Measurements from ENCODE around the gene CYP4V2. TPM values are rescaled to one million over a fixed set of nuclear protein-coding genes. Genes with fewer than 3 reads are reported as not detected.
"Not testable (repeated sequence)": the region's sequence is repeated elsewhere in the genome, so short reads cannot be mapped to it uniquely, and the experiment has no call there.

CYP4V2 gene
- total RNA-seq, 2 experiments from 2014 or later, result 18.3 to 19.2 TPM

- no peak for DNase-seq
Measured at GRCh38 chr4:186227221-186227620, 35.9 kb downstream of the CYP4V2 start, which contains the start of gene KLKB1. KLKB1 (plus strand) TSS chr4:186227507; CDS start chr4:186228196, 689 bp downstream.

DNA sequence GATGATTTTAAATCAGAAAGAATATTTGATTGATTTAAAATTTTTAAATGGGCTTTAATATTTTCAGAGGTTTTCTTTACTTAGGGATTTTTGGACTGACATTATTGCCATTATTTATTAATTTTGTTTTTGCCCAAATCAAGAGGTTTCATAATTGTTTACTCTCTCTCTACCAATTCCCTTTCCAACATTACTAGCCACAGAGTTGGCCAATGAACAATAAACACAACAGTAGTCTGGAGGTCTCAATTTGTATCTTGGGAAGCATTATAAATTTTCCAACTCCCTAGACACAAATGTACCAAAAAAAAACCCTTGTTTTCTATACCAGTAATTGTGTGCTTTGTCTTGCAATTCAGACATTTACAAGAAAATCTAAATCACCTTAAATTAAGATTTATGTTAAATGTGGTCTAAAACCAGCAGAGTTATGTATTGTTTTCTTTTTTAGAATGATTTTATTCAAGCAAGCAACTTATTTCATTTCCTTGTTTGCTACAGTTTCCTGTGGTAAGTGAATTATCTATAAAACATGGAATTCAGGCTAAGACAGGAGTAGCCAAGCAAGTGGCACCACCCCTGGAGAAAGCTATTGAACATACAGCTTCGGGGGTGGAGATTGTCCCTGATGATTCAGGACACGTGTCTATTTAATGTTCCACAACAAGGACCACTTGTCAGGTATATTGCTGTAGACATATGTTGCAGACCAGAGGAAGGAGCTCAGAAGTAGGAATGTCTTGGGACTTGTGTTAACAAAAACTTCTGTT lies 36.6 kb downstream of the CYP4V2 start:
- Mint-ChIP-seq H3K4me3 (no peak overlapping the region), H3K4me1 (no peaks in the 10 kb centered on the region), H3K27ac (no peak overlapping the region), H3K27me3 (no peaks in the 10 kb centered on the region), H3K36me3 (no peaks in the 10 kb centered on the region), H3K9me3 (peaks cover 9% of the 10 kb centered on the region)
- DNase-seq (no peak), ATAC-seq (ENCODE audit: low read depth) (no peak)
- POLR2A ChIA-PET, result no interaction called here

More at GRCh38 chr4:186227221-186227620, 35.9 kb downstream of the CYP4V2 start, which contains the start of gene KLKB1:
- Mint-ChIP-seq H3K4me1 (no peaks in the 10 kb centered on the region), H3K36me3 (no peaks in the 10 kb centered on the region), H3K9me3 (peaks cover 9% of the 10 kb centered on the region), H3K27me3 (peaks cover under 1% of the 10 kb centered on the region), H3K27ac (no peak within 1 kb of the TSS), H3K4me3 (no peak within 1 kb of the TSS)
- ATAC-seq (ENCODE audit: low read depth), result no peak
- POLR2A ChIA-PET, result no interaction called here

GRCh38 chr4:186228514-186228894 lies 37.1 kb downstream of the CYP4V2 start:
- Mint-ChIP-seq H3K27me3 (no peaks in the 10 kb centered on the region), H3K4me1 (no peaks in the 10 kb centered on the region), H3K4me3 (no peak overlapping the region), H3K9me3 (peaks cover 5% of the 10 kb centered on the region), H3K36me3 (no peaks in the 10 kb centered on the region), H3K27ac (no peak overlapping the region)
- no peak for DNase-seq
- POLR2A ChIA-PET, result no interaction called here
- ATAC-seq (ENCODE audit: low read depth), result no peak

DNA sequence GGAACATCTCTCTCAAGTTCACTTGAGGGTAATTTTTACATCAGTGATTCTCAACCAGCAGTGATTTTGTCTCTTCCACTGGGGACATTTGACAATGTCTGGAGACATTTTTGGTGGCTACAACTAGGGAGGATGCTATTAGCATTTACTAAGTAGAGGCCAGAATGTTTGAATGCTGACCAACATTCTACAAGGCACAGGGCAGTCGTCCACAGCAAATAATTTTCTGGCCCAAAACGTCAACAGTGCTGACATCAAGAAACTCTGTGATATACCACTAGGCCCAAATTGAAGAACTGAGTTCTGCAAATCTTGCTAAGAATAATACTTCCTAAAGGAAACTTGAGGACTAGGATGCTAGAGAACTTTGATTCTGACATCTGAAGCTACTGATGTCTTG lies 43.0 kb downstream of the CYP4V2 start:
- Mint-ChIP-seq H3K27me3 (no peaks in the 10 kb centered on the region), H3K4me3 (no peak overlapping the region), H3K36me3 (no peaks in the 10 kb centered on the region), H3K27ac (no peak overlapping the region), H3K4me1 (no peaks in the 10 kb centered on the region), H3K9me3 (no peaks in the 10 kb centered on the region)
- ATAC-seq (ENCODE audit: low read depth) (no peak), DNase-seq (no peak)
- POLR2A ChIA-PET, result no interaction called here

GRCh38 chr4:186236126-186236525 lies 44.8 kb downstream of the CYP4V2 start:
- Mint-ChIP-seq H3K36me3 (no peaks in the 10 kb centered on the region), H3K4me1 (no peaks in the 10 kb centered on the region)

DNA sequence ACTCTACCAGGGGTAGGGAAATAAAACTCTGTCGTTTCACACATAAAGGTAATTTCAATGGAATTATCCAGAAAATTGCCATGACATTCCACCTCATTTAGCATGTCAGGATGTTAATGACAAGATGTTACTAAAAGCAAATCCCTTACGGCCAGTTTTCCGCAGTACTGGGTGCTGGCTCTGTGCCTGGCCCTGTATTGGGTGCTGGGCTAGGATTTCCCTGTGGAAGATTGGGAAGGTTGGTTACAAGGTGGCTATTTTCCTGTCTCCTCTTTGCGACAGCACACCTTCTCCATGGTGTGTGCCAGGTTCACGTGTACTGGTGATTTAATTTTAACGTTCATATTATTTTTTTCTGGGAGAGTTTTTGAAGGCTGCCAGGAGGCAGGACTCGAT lies 49.1 kb downstream of the CYP4V2 start:
- ATAC-seq (ENCODE audit: low read depth) (no peak), DNase-seq (no peak)
- Mint-ChIP-seq H3K27me3 (no peaks in the 10 kb centered on the region), H3K27ac (no peak overlapping the region), H3K4me3 (no peak overlapping the region), H3K36me3 (no peaks in the 10 kb centered on the region), H3K9me3 (no peaks in the 10 kb centered on the region), H3K4me1 (no peaks in the 10 kb centered on the region)
- POLR2A ChIA-PET, result no interaction called here

More at GRCh38 chr4:186236126-186236525, 44.8 kb downstream of the CYP4V2 start:
- POLR2A ChIA-PET, result no interaction called here
- ATAC-seq (ENCODE audit: low read depth), result no peak
- H3K27me3 Mint-ChIP-seq, result no peaks in the 10 kb centered on the region
- H3K4me3 Mint-ChIP-seq, result no peak overlapping the region
- H3K9me3 Mint-ChIP-seq, result no peaks in the 10 kb centered on the region
- no peak for DNase-seq
- H3K27ac Mint-ChIP-seq, result no peak overlapping the region

- Mint-ChIP-seq H3K4me1 (no peaks in the 10 kb centered on the region), H3K27me3 (no peaks in the 10 kb centered on the region), H3K9me3 (peaks cover 2% of the 10 kb centered on the region), H3K36me3 (no peaks in the 10 kb centered on the region), H3K4me3 (no peak overlapping the region), H3K27ac (no peak overlapping the region)
- ATAC-seq (ENCODE audit: low read depth), result no peak
- POLR2A ChIA-PET, result no interaction called here
- DNase-seq, result no peak
Measured at GRCh38 chr4:186240848-186241491, 49.6 kb downstream of the CYP4V2 start.

- no peak overlapping the region for H3K4me3 Mint-ChIP-seq
- H3K27ac Mint-ChIP-seq, result no peak overlapping the region
- H3K36me3 Mint-ChIP-seq, result no peaks in the 10 kb centered on the region
- DNase-seq (no peak), ATAC-seq (ENCODE audit: low read depth) (no peak)
- POLR2A ChIA-PET, result no interaction called here
- no peaks in the 10 kb centered on the region for H3K27me3 Mint-ChIP-seq
- no peaks in the 10 kb centered on the region for H3K4me1 Mint-ChIP-seq
- H3K9me3 Mint-ChIP-seq, result peaks cover 4% of the 10 kb centered on the region
Measured at GRCh38 chr4:186241616-186242015, 50.2 kb downstream of the CYP4V2 start.

DNA sequence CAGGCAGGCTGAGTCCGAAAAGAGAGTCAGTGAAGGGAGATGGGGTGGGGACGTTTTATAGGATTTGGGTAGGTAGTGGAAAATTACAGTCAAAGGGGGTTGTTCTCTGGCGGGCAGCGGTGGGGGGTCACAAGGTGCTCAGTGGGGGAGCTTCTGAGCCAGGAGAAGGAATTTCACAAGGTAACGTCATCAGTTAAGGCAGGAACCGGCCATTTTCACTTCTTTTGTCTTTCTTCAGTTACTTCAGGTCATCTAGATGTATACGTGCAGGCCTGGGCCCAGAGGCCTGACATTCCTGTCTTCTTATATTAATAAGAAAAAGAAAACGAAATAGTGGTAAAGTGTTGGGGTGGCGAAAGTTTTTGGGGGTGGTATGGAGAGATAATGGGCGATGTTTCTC lies 50.7 kb downstream of the CYP4V2 start:
- H3K36me3 Mint-ChIP-seq; ATAC-seq (ENCODE audit: low read depth); H3K4me3 Mint-ChIP-seq; POLR2A ChIA-PET; H3K4me1 Mint-ChIP-seq; H3K27ac Mint-ChIP-seq; DNase-seq; H3K27me3 Mint-ChIP-seq; H3K9me3 Mint-ChIP-seq: not testable (repeated sequence)

- Mint-ChIP-seq H3K4me1 (no peaks in the 10 kb centered on the region), H3K27me3 (no peaks in the 10 kb centered on the region), H3K27ac (no peak overlapping the region), H3K4me3 (no peak overlapping the region), H3K9me3 (peaks cover 5% of the 10 kb centered on the region), H3K36me3 (no peaks in the 10 kb centered on the region)
- POLR2A ChIA-PET, result no interaction called here
- DNase-seq, result no peak
- no peak for ATAC-seq (ENCODE audit: low read depth)
Measured at GRCh38 chr4:186243331-186243730, 52.0 kb downstream of the CYP4V2 start.

DNA sequence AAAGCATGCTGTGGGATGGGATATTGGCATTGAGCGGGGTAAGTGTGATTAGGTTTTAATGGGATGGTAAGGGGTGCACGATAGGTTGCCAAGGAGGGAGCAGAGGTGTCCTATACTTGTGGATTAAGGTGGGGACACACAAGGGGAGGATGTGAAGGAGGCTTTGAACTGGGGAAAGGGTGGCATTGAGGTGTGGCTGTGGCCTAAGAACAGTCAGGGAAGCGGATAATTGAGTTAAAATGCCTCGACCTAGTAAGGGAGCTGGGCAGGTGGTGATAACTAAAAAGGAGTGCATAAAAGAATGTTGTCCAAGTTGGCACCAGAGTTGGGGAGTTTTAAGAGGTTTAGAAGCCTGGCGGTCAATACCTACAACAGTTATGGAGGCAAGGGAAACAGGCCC lies 53.5 kb downstream of the CYP4V2 start:
- POLR2A ChIA-PET, result no interaction called here
- Mint-ChIP-seq H3K36me3 (no peaks in the 10 kb centered on the region), H3K9me3 (peaks cover 5% of the 10 kb centered on the region), H3K27me3 (no peaks in the 10 kb centered on the region), H3K4me3 (no peak overlapping the region), H3K4me1 (no peaks in the 10 kb centered on the region), H3K27ac (no peak overlapping the region)
- ATAC-seq (ENCODE audit: low read depth) (no peak), DNase-seq (no peak)

GRCh38 chr4:186247062-186247752 lies 55.8 kb downstream of the CYP4V2 start:
- H3K4me1 Mint-ChIP-seq; POLR2A ChIA-PET; DNase-seq; H3K9me3 Mint-ChIP-seq; ATAC-seq (ENCODE audit: low read depth); H3K4me3 Mint-ChIP-seq; H3K36me3 Mint-ChIP-seq; H3K27ac Mint-ChIP-seq; H3K27me3 Mint-ChIP-seq: not testable (repeated sequence)

- no peak for ATAC-seq (ENCODE audit: low read depth)
- no peak overlapping the region for H3K4me3 Mint-ChIP-seq
- POLR2A ChIA-PET, result no interaction called here
Measured at GRCh38 chr4:186248643-186249042, 57.3 kb downstream of the CYP4V2 start.

More at GRCh38 chr4:186248643-186249042, 57.3 kb downstream of the CYP4V2 start:
- DNase-seq, result no peak
- Mint-ChIP-seq H3K4me1 (no peaks in the 10 kb centered on the region), H3K27ac (no peak overlapping the region), H3K9me3 (peaks cover 5% of the 10 kb centered on the region), H3K27me3 (no peaks in the 10 kb centered on the region), H3K36me3 (no peaks in the 10 kb centered on the region)

Measured in activated naive CD8-positive, alpha-beta T cell treated with anti-CD3 and anti-CD28 coated beads, Interleukin-2, amount 10 ng/mL, durations not matched to agents 7 days and 5 days (primary cell).